ENCODE results near the gene BEND6. TPM values are rescaled to one million over a fixed set of nuclear protein-coding genes. Genes with fewer than 3 reads are reported as not detected.

BEND6 gene
- total and polyA plus RNA-seq, 10 of the 15 experiments (the other 5 are each of a cell fraction or from before 2014, with no cell fraction given), result 0.79 to 2.8 (median 1.6) TPM

- H3K9ac ChIP-seq (ENCODE audit: control insufficient read depth, insufficient read depth, low read length), result no peak overlapping the region
- 36% methylated on average over 1 of the region's 1 CpG for WGBS (ENCODE audit: insufficient coverage, insufficient replicate concordance, low lambda C conversion rate, missing lambda C conversion rate)
- H3K79me2 ChIP-seq (ENCODE audit: control insufficient read depth, insufficient read depth, low read length), result no peaks in the 10 kb centered on the region
- H3K4me3 ChIP-seq, result no peak overlapping the region
- BruUV-seq (replicated peaks), result no TSS peak
- no peaks in the 10 kb centered on the region for H3K9me3 ChIP-seq (replicated peaks; ENCODE audit: control insufficient read depth, insufficient read depth, low read length)
- POLR2A ChIA-PET, result no interaction called here
- no peak for FAIRE-seq
- ATAC-seq, result no peak
- RAD21 ChIA-PET (ENCODE audit: unreplicated experiment), result interaction anchor here (4.9 kb wide), 1 partner anchor 114 kb away, joined by 35 read pairs; no protein-coding TSS in a partner anchor
- no peak for DNase-seq (ENCODE audit: low read depth, low spot score)
- H3K4me1 ChIP-seq (ENCODE audit: control insufficient read depth, insufficient read depth, low read length), result no peaks in the 10 kb centered on the region
- CTCF ChIA-PET, result interaction anchor here (1.3 to 5.2 kb wide), 7 partner anchors 8 to 299 kb away, joined by 3 to 110 read pairs (median 7); partner anchors contain the start of genes BEND6 and PRIM2
- no peak overlapping the region for H2AFZ ChIP-seq (ENCODE audit: control insufficient read depth, low read depth, low read length)
- SMC1A ChIA-PET (ENCODE audit: uncharacterized antibody, unreplicated experiment), result interaction anchor here (0.5 to 5.2 kb wide), 6 partner anchors 19 to 299 kb away, joined by 3 to 65 read pairs (median 4); partner anchors contain the start of gene PRIM2
- TF ChIP-seq SREBF2 (IDR thresholded peaks at IDR 0.05; ENCODE audit: low read length), result no peak
- no peak for TF ChIP-seq ETV6 (conservative IDR thresholded peaks at IDR 0.05 in 1 of 2, IDR thresholded peaks at IDR 0.05 in 1 of 2; ENCODE audit: borderline replicate concordance in 1 of 2, low read depth in 1 of 2)
- TF ChIP-seq CUX1 (IDR thresholded peaks at IDR 0.05; ENCODE audit: insufficient replicate concordance, low read depth, low read length), result no peak
- TF ChIP-seq CHD4 (IDR thresholded peaks at IDR 0.05), result no peak
- TF ChIP-seq MAX (IDR thresholded peaks at IDR 0.05; ENCODE audit: low read depth, low read length), result no peak
- no peak for TF ChIP-seq STAT1 (conservative IDR thresholded peaks at IDR 0.05)
- TF ChIP-seq ZZZ3 (IDR thresholded peaks at IDR 0.05; ENCODE audit: control insufficient read depth, insufficient read length, low read depth), result no peak
- TF ChIP-seq ZBTB33 (IDR thresholded peaks at IDR 0.05), result no peak
- no peak for TF ChIP-seq ESRRA (IDR thresholded peaks at IDR 0.05; ENCODE audit: low read length)
- TF ChIP-seq POLR2A (IDR thresholded peaks at IDR 0.05; ENCODE audit: low read depth, low read length), result no peak
- no peaks in the 10 kb centered on the region for H3K27me3 ChIP-seq (replicated peaks in 1 of 2; ENCODE audit: control insufficient read depth in 2 of 2, insufficient read depth in 2 of 2, low read length in 1 of 2)
- no peak overlapping the region for H3K4me2 ChIP-seq (ENCODE audit: control insufficient read depth, insufficient read depth)
- in situ Hi-C loops (cut with MboI), result no loop called here
- no peaks in the 10 kb centered on the region for H4K20me1 ChIP-seq (ENCODE audit: control insufficient read depth, insufficient read depth)
- intact Hi-C loops (cut with micrococcal nuclease; ENCODE audit: unreplicated experiment), result no loop called here
- no peaks in the 10 kb centered on the region for H3K36me3 ChIP-seq (ENCODE audit: control insufficient read depth in 2 of 2, insufficient read depth in 2 of 2, low read length in 1 of 2)
- H3K27ac ChIP-seq (ENCODE audit: control insufficient read depth, insufficient read depth), result no peak overlapping the region
Observed at GRCh38 chr6:57017841-57018240, 62.9 kb downstream of the BEND6 start.
